PC-9 (cell line): Measurements from ENCODE around the gene RALBP1. TPM values are rescaled to one million over a fixed set of nuclear protein-coding genes. Genes with fewer than 3 reads are reported as not detected.

Source experiments
- BruUV-seq: library from RNA; stranded (reverse); fragments of 400-500 nt; replicated peaks from 2 replicates; lab custom pipeline; 2021; lab: Mats Ljungman, UMichigan
- CTCF ChIA-PET: fragments of 300-600 bp; sonication (Branson Sonifier 250); formaldehyde crosslinking; loops from one replicate; lab custom pipeline; 2022; ENCODE audit warnings: antibody characterized with exemption; lab: Charles Lee
- POLR2A ChIA-PET: fragments of 300-600 bp; sonication (Branson Sonifier 250); formaldehyde crosslinking; loops from one replicate; lab custom pipeline; 2022; ENCODE audit warnings: antibody characterized with exemption; ENCODE audit not compliant: unreplicated experiment; lab: Charles Lee
- DNase-seq, 2 experiments: peaks; one replicate each; pipeline versions ENCODE4 v3.0.0 to v3.0.0-alpha.2; 2015 to 2022; ENCODE audit warnings: mixed read lengths in 1 of 2
- H2AFZ ChIP-seq: fragments of 200-600 bp; sonication (generic); 2 replicates; pipeline ENCODE4 v1.8.1; 2017; ENCODE audit warnings: antibody characterized with exemption
- H3F3A ChIP-seq: fragments of 200-600 bp; sonication (generic); 2 replicates; pipeline ENCODE4 v1.8.1; 2017; ENCODE audit warnings: antibody characterized with exemption, mild to moderate bottlenecking, low read depth; ENCODE audit not compliant: insufficient read depth
- H3K27ac ChIP-seq: fragments of 200-600 bp; sonication (generic); 2 replicates; pipeline ENCODE4 v1.6.1; 2016; ENCODE audit warnings: mixed run types
- H3K27me3 ChIP-seq: fragments of 200-600 bp; sonication (generic); 2 replicates; pipeline ENCODE4 v1.6.1; 2016; ENCODE audit warnings: low read depth, mixed run types; ENCODE audit not compliant: insufficient read depth
- H3K36me3 ChIP-seq: fragments of 200-600 bp; sonication (generic); 2 replicates; pipeline ENCODE4 v1.6.1; 2016; ENCODE audit warnings: low read depth, mixed run types
- H3K4me1 ChIP-seq: fragments of 200-600 bp; sonication (generic); replicated peaks from 2 replicates; pipeline ENCODE4 v1.6.1; 2016; ENCODE audit warnings: mixed run types; ENCODE audit not compliant: insufficient read depth
- H3K4me2 ChIP-seq: fragments of 200-600 bp; sonication (generic); 2 replicates; pipeline ENCODE4 v1.6.1; 2017; ENCODE audit warnings: mixed run types
- H3K4me3 ChIP-seq: fragments of 200-600 bp; sonication (generic); 2 replicates; pipeline ENCODE4 v1.6.1; 2016; ENCODE audit warnings: mixed run types
- H3K79me2 ChIP-seq: fragments of 200-600 bp; sonication (generic); 2 replicates; pipeline ENCODE4 v1.6.1; 2017; ENCODE audit warnings: low read depth, mixed run types
- H3K9me2 ChIP-seq: fragments of 200-600 bp; sonication (generic); 2 replicates; pipeline ENCODE4 v1.8.1; 2017; ENCODE audit warnings: mild to moderate bottlenecking; ENCODE audit not compliant: insufficient read depth
- H3K9me3 ChIP-seq: fragments of 200-600 bp; sonication (generic); 2 replicates; pipeline ENCODE4 v1.8.1; 2016; ENCODE audit warnings: low read depth; ENCODE audit not compliant: insufficient read depth
- H4K20me1 ChIP-seq: fragments of 200-600 bp; sonication (generic); 2 replicates; pipeline ENCODE4 v1.8.1; 2017; ENCODE audit not compliant: insufficient read depth
- CTCF ChIP-seq: fragments of 200-600 bp; sonication (generic); conservative IDR thresholded peaks from 2 replicates; pipeline ENCODE4 v1.6.1; 2017; ENCODE audit warnings: mixed run types, antibody characterized with exemption, mild to moderate bottlenecking, moderate library complexity
- EZH2 ChIP-seq: fragments of 200-600 bp; sonication (generic); IDR thresholded peaks from 2 replicates; pipeline ENCODE4 v1.8.0; 2017; ENCODE audit warnings: antibody characterized with exemption, low read depth
- intact Hi-C: fragments of 100-400 bp; cut with micrococcal nuclease; formaldehyde crosslinking; loops from one replicate; pipeline ENCODE4 v1.10.0; 2022; ENCODE audit not compliant: unreplicated experiment
- total RNA-seq: library from RNA; stranded (reverse); gene quantifications from 2 replicates; pipeline ENCODE4 v1.2.3, GENCODE V29; 2021

RALBP1 gene
- total RNA-seq, 1 experiment from 2014 or later = 95.0 TPM

GRCh38 chr18:9545029-9545428 is 69.7 kb downstream of the RALBP1 start:
- Histone ChIP-seq H3K36me3 (peaks cover 18% of the 10 kb centered on the region), H3K27ac (0 out of 2 replicates have a peak overlapping the region, but pooled peaks have one; percentile 12), H3K4me2 (no peak overlapping the region), H2AFZ (no peak overlapping the region), H3F3A (peaks cover 54% of the 10 kb centered on the region; the same call in 1 of the 2 replicates), H3K9me3 (no peaks in the 10 kb centered on the region), H3K9me2 (no peaks in the 10 kb centered on the region), H3K4me1 (no peaks in the 10 kb centered on the region), H3K79me2 (no peaks in the 10 kb centered on the region), H4K20me1 (peaks cover 22% of the 10 kb centered on the region), H3K27me3 (no peaks in the 10 kb centered on the region), H3K4me3 (no peak overlapping the region)
- CTCF ChIA-PET = no interaction called here
- DNase-seq = no peak
- POLR2A ChIA-PET = interaction anchor here (0.6 kb wide), 1 partner anchor 182 kb away, joined by 3 read pairs; no protein-coding TSS in a partner anchor
- intact Hi-C loops = no loop called here
- no TSS peak for BruUV-seq
- TF ChIP-seq CTCF = no peak
- no peak for TF ChIP-seq EZH2

- Histone ChIP-seq H3F3A (peaks cover 60% of the 10 kb centered on the region; the same call in 1 of the 2 replicates), H3K9me3 (no peaks in the 10 kb centered on the region), H3K27ac (no peak overlapping the region), H3K27me3 (no peaks in the 10 kb centered on the region), H3K4me2 (no peak overlapping the region), H3K79me2 (no peaks in the 10 kb centered on the region), H2AFZ (no peak overlapping the region), H3K4me3 (no peak overlapping the region), H3K9me2 (no peaks in the 10 kb centered on the region), H4K20me1 (peaks cover 29% of the 10 kb centered on the region), H3K4me1 (no peaks in the 10 kb centered on the region), H3K36me3 (peaks cover 18% of the 10 kb centered on the region)
- CTCF ChIA-PET = no interaction called here
- no TSS peak for BruUV-seq
- DNase-seq = no peak
- intact Hi-C loops = no loop called here
- no peak for TF ChIP-seq EZH2
- POLR2A ChIA-PET = no interaction called here
Observed at GRCh38 chr18:9546468-9546867, 71.2 kb downstream of the RALBP1 start.

GRCh38 chr18:9547782-9548181 is 72.5 kb downstream of the RALBP1 start:
- peaks cover 30% of the 10 kb centered on the region for H3K36me3 ChIP-seq
- H3K4me3 ChIP-seq = no peak overlapping the region
- H3K79me2 ChIP-seq = peaks cover 1% of the 10 kb centered on the region; the same call in 1 of the 2 replicates
- no peak for DNase-seq
- H4K20me1 ChIP-seq = peaks cover 34% of the 10 kb centered on the region
- intact Hi-C loops = no loop called here
- ChIA-PET CTCF (no interaction called here), POLR2A (no interaction called here)
- BruUV-seq = no TSS peak
- H3K27ac ChIP-seq = no peak overlapping the region
- H3K9me2 ChIP-seq = no peaks in the 10 kb centered on the region
- H2AFZ ChIP-seq = no peak overlapping the region
- H3K4me1 ChIP-seq = no peaks in the 10 kb centered on the region
- H3K27me3 ChIP-seq = no peaks in the 10 kb centered on the region
- peaks cover 68% of the 10 kb centered on the region; the same call in 1 of the 2 replicates for H3F3A ChIP-seq
- TF ChIP-seq CTCF (no peak), EZH2 (no peak)
- H3K4me2 ChIP-seq = no peak overlapping the region
- H3K9me3 ChIP-seq = no peaks in the 10 kb centered on the region

GRCh38 chr18:9549405-9549804 is 74.1 kb downstream of the RALBP1 start:
- Histone ChIP-seq H3K36me3 (peaks cover 44% of the 10 kb centered on the region), H4K20me1 (peaks cover 34% of the 10 kb centered on the region), H3F3A (peaks cover 64% of the 10 kb centered on the region; the same call in 1 of the 2 replicates), H3K4me2 (no peak overlapping the region), H3K27ac (no peak overlapping the region), H3K9me3 (no peaks in the 10 kb centered on the region), H3K9me2 (no peaks in the 10 kb centered on the region), H3K27me3 (no peaks in the 10 kb centered on the region), H2AFZ (no peak overlapping the region), H3K4me1 (no peaks in the 10 kb centered on the region), H3K79me2 (peaks cover 6% of the 10 kb centered on the region; the same call in 1 of the 2 replicates), H3K4me3 (no peak overlapping the region)
- intact Hi-C loops = no loop called here
- CTCF ChIA-PET = interaction anchor here (0.7 kb wide), 1 partner anchor 309 kb away, joined by 3 read pairs; no protein-coding TSS in a partner anchor
- no TSS peak for BruUV-seq
- 0 out of 2 replicates have a peak, but pooled peaks have one; percentile 15 for TF ChIP-seq CTCF
- TF ChIP-seq EZH2 = no peak
- DNase-seq = no peak
- POLR2A ChIA-PET = no interaction called here
